Measurements from ENCODE around the gene EFNA5.
"Not testable (repeated sequence)": the region's sequence is repeated elsewhere in the genome, so short reads cannot be mapped to it uniquely, and the experiment has no call there.

The EFNA5 gene

DNA sequence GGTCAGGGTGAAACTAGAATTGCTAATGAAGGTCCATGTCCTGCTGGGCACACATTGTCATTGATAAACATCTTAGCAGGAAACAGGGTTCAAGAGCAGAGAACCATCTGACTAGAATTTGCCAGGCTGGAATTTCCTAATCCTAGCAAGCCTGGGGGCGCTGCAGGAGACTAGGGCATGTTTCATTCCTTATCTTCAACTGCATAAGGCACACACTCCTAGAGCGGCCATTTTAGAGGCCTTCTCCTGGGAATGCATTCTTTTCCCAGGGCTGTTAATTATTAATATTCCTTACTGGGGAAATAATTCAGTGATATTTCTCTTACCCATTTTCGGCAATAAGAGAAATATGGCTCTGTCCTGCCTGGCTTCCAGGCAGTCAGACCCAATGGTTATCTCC is 324.2 kb downstream of the EFNA5 start:
- DNase-seq = not testable (repeated sequence)

DNA sequence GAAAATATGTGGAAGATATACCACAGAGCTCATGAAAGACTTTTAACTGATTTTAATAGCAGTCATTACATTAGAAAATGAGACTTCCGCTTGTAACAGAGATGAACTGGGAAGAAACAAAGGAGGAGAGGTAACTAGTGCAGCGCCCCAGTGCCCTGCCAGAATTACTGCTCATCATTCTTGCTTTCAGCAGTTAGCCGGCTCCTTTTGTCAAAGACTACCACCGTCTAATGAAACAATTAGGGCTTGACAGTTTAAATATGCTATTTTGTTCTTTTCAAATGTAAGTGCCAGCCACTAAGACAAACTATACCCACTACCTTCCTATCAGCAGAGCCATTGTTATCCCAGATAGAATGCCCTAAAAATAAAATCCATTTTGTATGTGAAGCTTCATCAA is 328.4 kb downstream of the EFNA5 start:
- DNase-seq = no peak

- no peak for DNase-seq
These were observed 329.2 kb downstream of the EFNA5 start for GRCh38 chr5:107341376-107342084.

GRCh38 chr5:107340631-107341030 is 330.1 kb downstream of the EFNA5 start:
- DNase-seq = no peak

DNA sequence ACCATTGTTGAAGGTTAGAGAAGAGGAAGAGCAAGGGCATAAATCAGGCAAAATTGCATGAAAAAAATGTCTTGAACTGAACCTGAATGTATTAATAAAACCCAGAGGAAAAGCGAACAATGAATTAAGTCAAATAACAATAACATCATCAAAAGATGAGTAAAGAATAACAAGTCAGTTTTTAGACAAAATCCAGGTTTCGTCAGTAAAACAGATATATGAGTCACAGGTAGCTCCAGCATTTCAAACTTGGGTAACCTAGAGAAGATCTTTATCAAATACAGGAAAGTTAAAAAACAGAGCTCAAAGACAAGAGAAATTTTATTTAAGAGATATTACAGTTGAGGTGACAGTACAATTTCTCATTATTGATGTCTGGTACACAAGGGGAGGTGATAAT is 332.4 kb downstream of the EFNA5 start:
- no peak for DNase-seq

GRCh38 chr5:107337281-107337680 is 333.5 kb downstream of the EFNA5 start:
- DNase-seq = no peak

DNA sequence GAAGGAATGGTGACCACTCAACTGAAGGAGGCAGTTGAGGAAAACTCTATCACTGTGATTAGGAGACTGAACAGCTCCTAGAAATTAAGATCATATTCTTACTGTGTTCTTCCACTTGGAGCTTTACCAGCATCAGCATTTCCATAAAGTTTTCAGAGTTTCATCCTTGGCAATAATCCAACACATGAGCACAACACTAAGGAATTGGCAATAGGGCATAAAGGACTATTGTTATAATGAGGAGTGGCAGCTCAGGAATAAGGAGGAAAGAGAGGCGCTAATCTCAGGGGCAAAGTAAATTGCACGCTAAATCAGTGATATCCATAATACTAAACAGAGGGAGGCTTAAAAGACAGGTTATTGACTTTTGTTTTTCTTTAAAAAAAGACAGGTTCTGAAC is 338.9 kb downstream of the EFNA5 start:
- DNase-seq = no peak

DNA sequence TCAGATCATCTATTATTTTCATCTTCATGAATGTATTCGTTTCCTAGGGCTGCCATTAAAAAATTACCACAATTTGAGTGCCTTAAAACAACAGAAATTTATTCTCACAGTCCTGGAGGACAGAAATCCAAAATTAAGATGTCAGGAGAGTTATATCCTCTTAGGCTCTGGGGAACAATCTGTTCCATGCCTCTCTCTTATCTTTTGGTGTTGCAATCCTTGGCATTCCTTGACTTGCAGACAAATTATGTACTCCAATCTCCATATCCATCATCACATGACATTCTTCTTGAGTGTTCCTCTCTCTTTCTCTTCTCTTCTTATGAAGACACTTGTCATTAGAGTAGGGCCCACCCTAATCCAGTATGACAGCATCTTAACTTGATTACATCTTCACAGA is 339.4 kb downstream of the EFNA5 start:
- DNase-seq = no peak

DNA sequence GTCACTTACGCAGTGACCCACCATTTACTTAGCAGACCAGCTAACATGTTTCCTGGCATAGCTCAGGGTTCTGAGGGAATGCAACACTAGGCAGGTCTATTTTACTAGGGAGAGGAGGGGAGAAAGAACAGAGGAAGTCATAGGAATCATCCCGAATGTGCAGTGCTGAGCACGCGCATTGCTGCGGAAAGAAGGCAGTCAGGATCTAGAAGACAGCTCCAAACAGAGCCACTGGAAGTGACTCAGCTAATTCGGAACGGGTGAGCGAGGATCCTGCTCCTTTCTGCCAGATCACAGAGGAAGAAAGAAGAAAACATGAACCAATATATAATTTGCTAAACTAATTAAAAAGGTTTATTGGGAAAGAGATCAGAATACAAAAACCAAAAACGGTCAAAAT is 339.8 kb downstream of the EFNA5 start:
- no peak for DNase-seq

- no peak for DNase-seq
These were observed 340.9 kb downstream of the EFNA5 start for GRCh38 chr5:107329850-107330249.
